Measurements from ENCODE around the gene SLMAP.
A peak's percentile ranks its signal among the peaks of the same experiment; 100 is the strongest.
"Not testable (repeated sequence)": the region's sequence is repeated elsewhere in the genome, so short reads cannot be mapped to it uniquely, and the experiment has no call there.

The SLMAP gene

GRCh38 chr3:57832486-57832885, 76.4 kb downstream of the SLMAP start:
- DNase-seq: no peak

- no peak for DNase-seq
Observed at GRCh38 chr3:57832900-57833313, 76.8 kb downstream of the SLMAP start.

- DNase-seq: no peak
Observed at GRCh38 chr3:57833763-57834162, 77.7 kb downstream of the SLMAP start.

GRCh38 chr3:57837686-57838085, 81.6 kb downstream of the SLMAP start:
- DNase-seq: no peak

GRCh38 chr3:57838627-57839026, 82.5 kb downstream of the SLMAP start:
- DNase-seq: no peak

- no peak for DNase-seq
Observed at GRCh38 chr3:57840473-57840872, 84.4 kb downstream of the SLMAP start.

GRCh38 chr3:57841818-57842217, 85.7 kb downstream of the SLMAP start:
- no peak for DNase-seq

GRCh38 chr3:57848177-57848738, 92.1 kb downstream of the SLMAP start:
- DNase-seq: no peak

- no peak for DNase-seq
Observed at GRCh38 chr3:57851304-57851703, 95.2 kb downstream of the SLMAP start.

GRCh38 chr3:57852896-57853295, 96.8 kb downstream of the SLMAP start:
- no peak for DNase-seq

GRCh38 chr3:57855281-57855680, 99.2 kb downstream of the SLMAP start:
- DNase-seq: no peak

- DNase-seq: no peak
Observed at GRCh38 chr3:57855943-57856342, 99.8 kb downstream of the SLMAP start.

GRCh38 chr3:57856675-57857074, 100.6 kb downstream of the SLMAP start:
- DNase-seq: peak in 1 of 5 experiments; percentile 21

GRCh38 chr3:57862894-57863293, 106.8 kb downstream of the SLMAP start:
- DNase-seq: no peak

GRCh38 chr3:57863380-57863779, 107.3 kb downstream of the SLMAP start:
- DNase-seq: no peak

- no peak for DNase-seq
Observed at GRCh38 chr3:57864853-57865252, 108.7 kb downstream of the SLMAP start.

- DNase-seq: not testable (repeated sequence)
Observed at GRCh38 chr3:57869110-57869509, 113.0 kb downstream of the SLMAP start.

GRCh38 chr3:57872606-57873005, 116.5 kb downstream of the SLMAP start:
- DNase-seq: no peak

GRCh38 chr3:57876632-57877031, 120.5 kb downstream of the SLMAP start:
- no peak for DNase-seq

GRCh38 chr3:57877116-57877515, 121.0 kb downstream of the SLMAP start:
- no peak for DNase-seq

- DNase-seq: not testable (repeated sequence)
Observed at GRCh38 chr3:57884436-57884835, 128.3 kb downstream of the SLMAP start.

- no peak for DNase-seq
Observed at GRCh38 chr3:57889807-57890206, 133.7 kb downstream of the SLMAP start.

- no peak for DNase-seq
Observed at GRCh38 chr3:57890874-57891273, 134.8 kb downstream of the SLMAP start.

GRCh38 chr3:57892423-57892822, 136.3 kb downstream of the SLMAP start:
- DNase-seq: no peak

GRCh38 chr3:57893156-57893555, 137.0 kb downstream of the SLMAP start:
- DNase-seq: no peak
